Neutrophil (primary cell): ENCODE measurements around the gene AGR2.

Experiments
- H3K27ac ChIP-seq: fragments of 200-600 bp; sonication (generic); 2 replicates; pipeline ENCODE4 v1.5.1; 2016; ENCODE audit warnings: mild to moderate bottlenecking, moderate library complexity
- H3K27me3 ChIP-seq: fragments of 200-600 bp; sonication (generic); 2 replicates; pipeline ENCODE4 v1.6.0; 2016; ENCODE audit warnings: mild to moderate bottlenecking
- H3K36me3 ChIP-seq: fragments of 200-600 bp; sonication (generic); 2 replicates; pipeline ENCODE4 v1.5.1; 2017
- H3K4me1 ChIP-seq, 2 experiments: fragments of 200-600 bp in 1 of 2; sonication (generic) in 1 of 2; 1 replicate in 1 of 2; 2 replicates in 1 of 2; pipeline versions ENCODE4 v1.5.1 to v1.6.1; 2013 to 2016; ENCODE audit warnings: low read depth in 1 of 2, low read length in 1 of 2, mild to moderate bottlenecking in 1 of 2, moderate library complexity in 1 of 2; ENCODE audit not compliant: control insufficient read depth in 1 of 2, insufficient read depth in 1 of 2
- H3K4me3 ChIP-seq, 2 experiments: fragments of 200-600 bp in 1 of 2; sonication (generic) in 1 of 2; 1 replicate in 1 of 2; 2 replicates in 1 of 2; pipeline ENCODE4 v1.5.1; 2013 to 2016; ENCODE audit warnings: low read depth in 1 of 2, low read length in 1 of 2, mild to moderate bottlenecking in 1 of 2, moderate library complexity in 1 of 2
- H3K9me3 ChIP-seq: fragments of 200-600 bp; sonication (generic); 2 replicates; pipeline ENCODE4 v1.5.1; 2016
- CTCF ChIP-seq: fragments of 200-600 bp; sonication (generic); IDR thresholded peaks from 2 replicates; pipeline ENCODE4 v1.5.1; 2016; ENCODE audit warnings: antibody characterized with exemption

Gene AGR2

GRCh38 chr7:16765436-16765859 is 39.4 kb downstream of the AGR2 start:
- H3K9me3 ChIP-seq = no peaks in the 10 kb centered on the region
- H3K4me3 ChIP-seq = no peak overlapping the region
- no peaks in the 10 kb centered on the region for H3K27me3 ChIP-seq
- H3K4me1 ChIP-seq = no peaks in the 10 kb centered on the region
- no peak for TF ChIP-seq CTCF
- H3K36me3 ChIP-seq = no peaks in the 10 kb centered on the region
- H3K27ac ChIP-seq = no peak overlapping the region

GRCh38 chr7:16764942-16765341 is 39.9 kb downstream of the AGR2 start:
- Histone ChIP-seq H3K9me3 (no peaks in the 10 kb centered on the region), H3K36me3 (no peaks in the 10 kb centered on the region), H3K4me3 (no peak overlapping the region), H3K27ac (no peak overlapping the region), H3K4me1 (no peaks in the 10 kb centered on the region), H3K27me3 (no peaks in the 10 kb centered on the region)
- no peak for TF ChIP-seq CTCF

- no peak for TF ChIP-seq CTCF
Observed at GRCh38 chr7:16762177-16762576, 42.6 kb downstream of the AGR2 start.

GRCh38 chr7:16759840-16760239 is 45.0 kb downstream of the AGR2 start:
- TF ChIP-seq CTCF = no peak
- H3K9me3 ChIP-seq = no peaks in the 10 kb centered on the region

More at GRCh38 chr7:16762177-16762576, 42.6 kb downstream of the AGR2 start:
- Histone ChIP-seq H3K4me1 (no peaks in the 10 kb centered on the region), H3K4me3 (no peak overlapping the region), H3K36me3 (no peaks in the 10 kb centered on the region), H3K27ac (no peak overlapping the region), H3K27me3 (no peaks in the 10 kb centered on the region), H3K9me3 (no peaks in the 10 kb centered on the region)

GRCh38 chr7:16758631-16759611 is 45.9 kb downstream of the AGR2 start:
- Histone ChIP-seq H3K27ac (no peak overlapping the region), H3K36me3 (no peaks in the 10 kb centered on the region), H3K4me3 (no peak overlapping the region), H3K9me3 (no peaks in the 10 kb centered on the region), H3K27me3 (peaks cover 25% of the 10 kb centered on the region), H3K4me1 (peaks cover 11% of the 10 kb centered on the region in 2 experiments)
- TF ChIP-seq CTCF = no peak

More at GRCh38 chr7:16759840-16760239, 45.0 kb downstream of the AGR2 start:
- Histone ChIP-seq H3K4me3 (no peak overlapping the region), H3K27me3 (peaks cover 15% of the 10 kb centered on the region), H3K4me1 (peaks cover 1 to 2% of the 10 kb centered on the region in 2 experiments), H3K36me3 (no peaks in the 10 kb centered on the region), H3K27ac (no peak overlapping the region)
